GM12878 (cell line): ENCODE measurements around the gene RDH5. TPM values are rescaled to one million over a fixed set of nuclear protein-coding genes. Genes with fewer than 3 reads are reported as not detected.
A peak's percentile ranks its signal among the peaks of the same experiment; 100 is the strongest.

Experiments used
- CHD4 ChIP-seq: fragments of 200-600 bp; sonication (generic); IDR thresholded peaks from 2 replicates; pipeline ENCODE4 v1.6.1; 2016; ENCODE audit warnings: mild to moderate bottlenecking
- CREM ChIP-seq: IDR thresholded peaks from 2 replicates; pipeline ENCODE4 v1.6.1; 2014; ENCODE audit warnings: antibody characterized with exemption, low read depth
- FOS ChIP-seq: IDR thresholded peaks from 3 replicates; pipeline ENCODE4 v1.6.1; 2011; ENCODE audit warnings: borderline replicate concordance; ENCODE audit not compliant: insufficient read length; ENCODE audit errors: extremely low read depth
- FOXK2 ChIP-seq: fragments of 450-650 bp; IDR thresholded peaks from 2 replicates; pipeline ENCODE4 v1.6.1; 2017; ENCODE audit warnings: mild to moderate bottlenecking, moderate library complexity
- HCFC1 ChIP-seq: fragments of 150-350 bp; IDR thresholded peaks from 2 replicates; pipeline ENCODE4 v1.6.1; 2014; ENCODE audit warnings: low read length
- KDM1A ChIP-seq: fragments of 200-600 bp; sonication (generic); IDR thresholded peaks from 2 replicates; pipeline ENCODE4 v1.6.1; 2016; ENCODE audit warnings: borderline replicate concordance
- KLF5 ChIP-seq: fragments of 450-650 bp; IDR thresholded peaks from 2 replicates; pipeline ENCODE4 v1.6.1; 2014; ENCODE audit warnings: mild to moderate bottlenecking; ENCODE audit not compliant: partially characterized antibody
- NFYA ChIP-seq: IDR thresholded peaks from 2 replicates; pipeline ENCODE4 v1.6.1; 2011; ENCODE audit warnings: low read depth, mild to moderate bottlenecking, low read length, improper control_type of control experiment, borderline replicate concordance
- PAX5 ChIP-seq: IDR thresholded peaks from 2 replicates; pipeline ENCODE4 v1.6.1; 2011; ENCODE audit warnings: low read depth, low read length, borderline replicate concordance
- YBX1 ChIP-seq: fragments of 450-650 bp; IDR thresholded peaks from 2 replicates; pipeline ENCODE4 v1.6.1; 2016; ENCODE audit warnings: antibody characterized with exemption
- YY1 ChIP-seq: IDR thresholded peaks from 2 replicates; pipeline ENCODE4 v1.6.1; 2011; ENCODE audit warnings: low read depth, mild to moderate bottlenecking, low read length
- polyA plus RNA-seq, 11 experiments: library from polyadenylated mRNA; depleted of rRNA in 4 of 11; unstranded in 6 of 11; stranded (reverse) in 5 of 11; fragments of >200 nt; fragmentation: Nextera tagmentation in 4 of 11; fragmentation: Illumina TruSeq in 1 of 11; extraction: Ambion mirVana in 4 of 11; extraction: Trizol in 1 of 11; gene quantifications; 1 replicate in 1 of 11; 2 replicates in 10 of 11; pipeline versions ENCODE4 v1.2.1 to v1.2.3, GENCODE V29; 2011 to 2016; ENCODE audit warnings: inconsistent platforms in 2 of 11, missing spikeins in 2 of 11, low read depth in 1 of 11
- total RNA-seq, 4 experiments: library from RNA; depleted of rRNA in 3 of 4; stranded (reverse); fragments of >200 nt in 3 of 4; fragmentation: Illumina TruSeq in 1 of 4; extraction: Trizol in 1 of 4; gene quantifications; 2 replicates each; pipeline versions ENCODE4 v1.2.1 to v1.2.3, GENCODE V29; 2013 to 2021
- TF ChIP-seq, protein P1 (sequence below): fragments of 450-650 bp; IDR thresholded peaks from 2 replicates; pipeline ENCODE4 v1.6.1; 2017; ENCODE audit warnings: mild to moderate bottlenecking, low read depth, inconsistent platforms; ENCODE audit not compliant: poor library complexity, severe bottlenecking
- TF ChIP-seq, protein P2 (sequence below): fragments of 450-650 bp; IDR thresholded peaks from 2 replicates; pipeline ENCODE4 v1.6.1; 2017; ENCODE audit warnings: borderline replicate concordance
- TF ChIP-seq, protein P3 (sequence below): IDR thresholded peaks from 2 replicates; pipeline ENCODE4 v1.6.1; 2012; ENCODE audit warnings: low read depth, low read length, improper control_type of control experiment
- TF ChIP-seq, protein P4 (sequence below): IDR thresholded peaks from 2 replicates; pipeline ENCODE4 v1.6.1; 2012; ENCODE audit warnings: improper control_type of control experiment, low read depth, low read length; ENCODE audit not compliant: insufficient replicate concordance
- TF ChIP-seq, protein P5 (sequence below): fragments of 450-650 bp; formaldehyde crosslinking; IDR thresholded peaks from 2 replicates; pipeline ENCODE4 v1.5.0; 2022; ENCODE audit warnings: mild to moderate bottlenecking, missing genetic modification characterization

Gene RDH5
- total and polyA plus RNA-seq, 10 of the 15 experiments (the other 5 are each of a cell fraction or from before 2014, with no cell fraction given): 2.6 to 11.6 (median 7.3) TPM

DNA sequence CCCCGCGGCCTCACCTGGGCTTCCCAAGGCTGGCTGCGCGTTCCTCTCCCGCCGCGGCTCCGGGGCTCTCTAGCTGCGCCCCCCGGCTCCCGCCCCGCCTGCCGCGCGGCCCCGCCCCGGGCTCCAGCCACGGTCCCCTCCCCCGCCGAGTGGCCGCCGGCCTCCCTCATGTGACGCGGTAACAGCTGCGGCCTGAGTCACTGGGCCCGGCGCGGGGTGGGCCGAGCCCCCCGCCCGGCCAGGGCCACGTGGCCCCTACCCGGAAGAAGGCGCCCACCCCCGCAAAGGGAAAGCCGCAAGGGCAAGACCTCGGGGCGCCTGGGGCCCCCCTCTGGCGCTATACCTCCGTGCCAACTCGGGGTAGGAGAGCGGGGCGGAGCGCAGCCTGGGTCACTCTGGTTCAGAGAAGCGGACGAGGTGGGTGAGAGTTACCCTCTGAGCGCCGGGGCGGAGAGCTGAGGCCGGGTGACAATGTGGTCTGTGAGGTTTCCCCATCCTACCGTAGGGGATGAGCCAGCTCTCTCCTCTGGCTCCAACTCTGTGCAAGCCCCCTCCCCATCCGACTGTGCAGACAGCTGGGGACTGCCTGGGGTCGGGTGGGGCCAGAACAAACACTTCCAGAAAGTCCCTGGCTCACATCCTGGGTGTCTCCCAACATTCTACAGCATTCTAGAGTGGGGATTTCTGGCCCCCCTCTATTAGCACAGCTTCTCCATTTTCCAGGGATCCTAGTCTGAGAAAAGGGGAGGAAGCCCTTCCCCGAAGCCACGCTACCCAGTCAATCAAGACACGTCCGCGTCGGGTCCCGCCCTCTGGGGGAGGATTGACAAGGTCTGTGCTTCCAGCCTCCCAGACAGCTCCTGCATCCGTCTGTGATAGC, 9.0 kb downstream of the RDH5 start, which contains the start of gene CD63 (continued):
- TF ChIP-seq FOXK2 (no peak), YBX1 (no peak), PAX5 (0 out of 2 replicates have a peak, but pooled peaks have one; percentile 17), CREM (peak; percentile 56), FOS (no peak), KDM1A (no peak), NFYA (no peak), HCFC1 (no peak), CHD4 (no peak), KLF5 (peak; percentile 24), YY1 (no peak; the same call in 1 of the 2 replicates)
- TF ChIP-seq, protein P1, sequence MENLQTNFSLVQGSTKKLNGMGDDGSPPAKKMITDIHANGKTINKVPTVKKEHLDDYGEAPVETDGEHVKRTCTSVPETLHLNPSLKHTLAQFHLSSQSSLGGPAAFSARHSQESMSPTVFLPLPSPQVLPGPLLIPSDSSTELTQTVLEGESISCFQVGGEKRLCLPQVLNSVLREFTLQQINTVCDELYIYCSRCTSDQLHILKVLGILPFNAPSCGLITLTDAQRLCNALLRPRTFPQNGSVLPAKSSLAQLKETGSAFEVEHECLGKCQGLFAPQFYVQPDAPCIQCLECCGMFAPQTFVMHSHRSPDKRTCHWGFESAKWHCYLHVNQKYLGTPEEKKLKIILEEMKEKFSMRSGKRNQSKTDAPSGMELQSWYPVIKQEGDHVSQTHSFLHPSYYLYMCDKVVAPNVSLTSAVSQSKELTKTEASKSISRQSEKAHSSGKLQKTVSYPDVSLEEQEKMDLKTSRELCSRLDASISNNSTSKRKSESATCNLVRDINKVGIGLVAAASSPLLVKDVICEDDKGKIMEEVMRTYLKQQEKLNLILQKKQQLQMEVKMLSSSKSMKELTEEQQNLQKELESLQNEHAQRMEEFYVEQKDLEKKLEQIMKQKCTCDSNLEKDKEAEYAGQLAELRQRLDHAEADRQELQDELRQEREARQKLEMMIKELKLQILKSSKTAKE: no peak
- TF ChIP-seq, protein P2, sequence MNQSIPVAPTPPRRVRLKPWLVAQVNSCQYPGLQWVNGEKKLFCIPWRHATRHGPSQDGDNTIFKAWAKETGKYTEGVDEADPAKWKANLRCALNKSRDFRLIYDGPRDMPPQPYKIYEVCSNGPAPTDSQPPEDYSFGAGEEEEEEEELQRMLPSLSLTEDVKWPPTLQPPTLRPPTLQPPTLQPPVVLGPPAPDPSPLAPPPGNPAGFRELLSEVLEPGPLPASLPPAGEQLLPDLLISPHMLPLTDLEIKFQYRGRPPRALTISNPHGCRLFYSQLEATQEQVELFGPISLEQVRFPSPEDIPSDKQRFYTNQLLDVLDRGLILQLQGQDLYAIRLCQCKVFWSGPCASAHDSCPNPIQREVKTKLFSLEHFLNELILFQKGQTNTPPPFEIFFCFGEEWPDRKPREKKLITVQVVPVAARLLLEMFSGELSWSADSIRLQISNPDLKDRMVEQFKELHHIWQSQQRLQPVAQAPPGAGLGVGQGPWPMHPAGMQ: no peak
- TF ChIP-seq, protein P3, sequence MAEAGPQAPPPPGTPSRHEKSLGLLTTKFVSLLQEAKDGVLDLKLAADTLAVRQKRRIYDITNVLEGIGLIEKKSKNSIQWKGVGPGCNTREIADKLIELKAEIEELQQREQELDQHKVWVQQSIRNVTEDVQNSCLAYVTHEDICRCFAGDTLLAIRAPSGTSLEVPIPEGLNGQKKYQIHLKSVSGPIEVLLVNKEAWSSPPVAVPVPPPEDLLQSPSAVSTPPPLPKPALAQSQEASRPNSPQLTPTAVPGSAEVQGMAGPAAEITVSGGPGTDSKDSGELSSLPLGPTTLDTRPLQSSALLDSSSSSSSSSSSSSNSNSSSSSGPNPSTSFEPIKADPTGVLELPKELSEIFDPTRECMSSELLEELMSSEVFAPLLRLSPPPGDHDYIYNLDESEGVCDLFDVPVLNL: no peak
- TF ChIP-seq, protein P4, sequence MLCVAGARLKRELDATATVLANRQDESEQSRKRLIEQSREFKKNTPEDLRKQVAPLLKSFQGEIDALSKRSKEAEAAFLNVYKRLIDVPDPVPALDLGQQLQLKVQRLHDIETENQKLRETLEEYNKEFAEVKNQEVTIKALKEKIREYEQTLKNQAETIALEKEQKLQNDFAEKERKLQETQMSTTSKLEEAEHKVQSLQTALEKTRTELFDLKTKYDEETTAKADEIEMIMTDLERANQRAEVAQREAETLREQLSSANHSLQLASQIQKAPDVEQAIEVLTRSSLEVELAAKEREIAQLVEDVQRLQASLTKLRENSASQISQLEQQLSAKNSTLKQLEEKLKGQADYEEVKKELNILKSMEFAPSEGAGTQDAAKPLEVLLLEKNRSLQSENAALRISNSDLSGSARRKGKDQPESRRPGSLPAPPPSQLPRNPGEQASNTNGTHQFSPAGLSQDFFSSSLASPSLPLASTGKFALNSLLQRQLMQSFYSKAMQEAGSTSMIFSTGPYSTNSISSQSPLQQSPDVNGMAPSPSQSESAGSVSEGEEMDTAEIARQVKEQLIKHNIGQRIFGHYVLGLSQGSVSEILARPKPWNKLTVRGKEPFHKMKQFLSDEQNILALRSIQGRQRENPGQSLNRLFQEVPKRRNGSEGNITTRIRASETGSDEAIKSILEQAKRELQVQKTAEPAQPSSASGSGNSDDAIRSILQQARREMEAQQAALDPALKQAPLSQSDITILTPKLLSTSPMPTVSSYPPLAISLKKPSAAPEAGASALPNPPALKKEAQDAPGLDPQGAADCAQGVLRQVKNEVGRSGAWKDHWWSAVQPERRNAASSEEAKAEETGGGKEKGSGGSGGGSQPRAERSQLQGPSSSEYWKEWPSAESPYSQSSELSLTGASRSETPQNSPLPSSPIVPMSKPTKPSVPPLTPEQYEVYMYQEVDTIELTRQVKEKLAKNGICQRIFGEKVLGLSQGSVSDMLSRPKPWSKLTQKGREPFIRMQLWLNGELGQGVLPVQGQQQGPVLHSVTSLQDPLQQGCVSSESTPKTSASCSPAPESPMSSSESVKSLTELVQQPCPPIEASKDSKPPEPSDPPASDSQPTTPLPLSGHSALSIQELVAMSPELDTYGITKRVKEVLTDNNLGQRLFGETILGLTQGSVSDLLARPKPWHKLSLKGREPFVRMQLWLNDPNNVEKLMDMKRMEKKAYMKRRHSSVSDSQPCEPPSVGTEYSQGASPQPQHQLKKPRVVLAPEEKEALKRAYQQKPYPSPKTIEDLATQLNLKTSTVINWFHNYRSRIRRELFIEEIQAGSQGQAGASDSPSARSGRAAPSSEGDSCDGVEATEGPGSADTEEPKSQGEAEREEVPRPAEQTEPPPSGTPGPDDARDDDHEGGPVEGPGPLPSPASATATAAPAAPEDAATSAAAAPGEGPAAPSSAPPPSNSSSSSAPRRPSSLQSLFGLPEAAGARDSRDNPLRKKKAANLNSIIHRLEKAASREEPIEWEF: no peak
- TF ChIP-seq, protein P5, sequence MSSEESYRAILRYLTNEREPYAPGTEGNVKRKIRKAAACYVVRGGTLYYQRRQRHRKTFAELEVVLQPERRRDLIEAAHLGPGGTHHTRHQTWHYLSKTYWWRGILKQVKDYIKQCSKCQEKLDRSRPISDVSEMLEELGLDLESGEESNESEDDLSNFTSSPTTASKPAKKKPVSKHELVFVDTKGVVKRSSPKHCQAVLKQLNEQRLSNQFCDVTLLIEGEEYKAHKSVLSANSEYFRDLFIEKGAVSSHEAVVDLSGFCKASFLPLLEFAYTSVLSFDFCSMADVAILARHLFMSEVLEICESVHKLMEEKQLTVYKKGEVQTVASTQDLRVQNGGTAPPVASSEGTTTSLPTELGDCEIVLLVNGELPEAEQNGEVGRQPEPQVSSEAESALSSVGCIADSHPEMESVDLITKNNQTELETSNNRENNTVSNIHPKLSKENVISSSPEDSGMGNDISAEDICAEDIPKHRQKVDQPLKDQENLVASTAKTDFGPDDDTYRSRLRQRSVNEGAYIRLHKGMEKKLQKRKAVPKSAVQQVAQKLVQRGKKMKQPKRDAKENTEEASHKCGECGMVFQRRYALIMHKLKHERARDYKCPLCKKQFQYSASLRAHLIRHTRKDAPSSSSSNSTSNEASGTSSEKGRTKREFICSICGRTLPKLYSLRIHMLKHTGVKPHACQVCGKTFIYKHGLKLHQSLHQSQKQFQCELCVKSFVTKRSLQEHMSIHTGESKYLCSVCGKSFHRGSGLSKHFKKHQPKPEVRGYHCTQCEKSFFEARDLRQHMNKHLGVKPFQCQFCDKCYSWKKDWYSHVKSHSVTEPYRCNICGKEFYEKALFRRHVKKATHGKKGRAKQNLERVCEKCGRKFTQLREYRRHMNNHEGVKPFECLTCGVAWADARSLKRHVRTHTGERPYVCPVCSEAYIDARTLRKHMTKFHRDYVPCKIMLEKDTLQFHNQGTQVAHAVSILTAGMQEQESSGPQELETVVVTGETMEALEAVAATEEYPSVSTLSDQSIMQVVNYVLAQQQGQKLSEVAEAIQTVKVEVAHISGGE (CRISPR knock-in tag): no peak
